Neural cell (in vitro differentiated cells): ENCODE data around the gene VOPP1. TPM values are rescaled to one million over a fixed set of nuclear protein-coding genes. Genes with fewer than 3 reads are reported as not detected.

Experiments
- H2AFZ ChIP-seq: fragments of 200-600, 300-800 bp; sonication (generic), shearing (Covaris generic); 2 replicates; pipeline ENCODE4 v1.6.0; 2014; ENCODE audit warnings: low read depth, mild to moderate bottlenecking, antibody characterized with exemption, low read length, moderate library complexity
- H3F3A ChIP-seq: fragments of 200-600 bp; shearing (Covaris generic); 2 replicates; pipeline ENCODE4 v1.6.1; 2016; ENCODE audit warnings: mild to moderate bottlenecking, moderate library complexity, mixed read lengths, antibody characterized with exemption, low read length; ENCODE audit not compliant: insufficient read depth, poor library complexity, severe bottlenecking
- H3K27ac ChIP-seq: fragments of 200-600, 300-800 bp; sonication (generic), shearing (Covaris generic); 2 replicates; pipeline ENCODE4 v1.5.1; 2014; ENCODE audit warnings: mild to moderate bottlenecking, low read length, moderate library complexity
- H3K27me3 ChIP-seq: fragments of 300-800, 200-600 bp; sonication (generic), shearing (Covaris generic); 2 replicates; pipeline ENCODE4 v1.6.0; 2014; ENCODE audit warnings: mild to moderate bottlenecking, low read depth, low read length, moderate library complexity; ENCODE audit not compliant: insufficient read depth
- H3K36me3 ChIP-seq: fragments of 300-800, 200-600 bp; sonication (generic), shearing (Covaris generic); 2 replicates; pipeline ENCODE4 v1.5.1; 2014; ENCODE audit warnings: mild to moderate bottlenecking, antibody characterized with exemption, low read length, moderate library complexity; ENCODE audit not compliant: insufficient read depth
- H3K4me2 ChIP-seq: fragments of 300-800, 200-600 bp; sonication (generic), shearing (Covaris generic); 2 replicates; pipeline ENCODE4 v1.6.0; 2014; ENCODE audit warnings: mild to moderate bottlenecking, low read length
- H3K4me3 ChIP-seq: fragments of 300-800, 200-600 bp; sonication (generic), shearing (Covaris generic); 2 replicates; pipeline ENCODE4 v1.5.1; 2014; ENCODE audit warnings: mild to moderate bottlenecking, low read length, moderate library complexity
- H3K79me2 ChIP-seq: fragments of 200-600 bp; shearing (Covaris generic); replicated peaks from 2 replicates; pipeline ENCODE4 v1.6.0; 2014; ENCODE audit warnings: mild to moderate bottlenecking, low read length, moderate library complexity; ENCODE audit not compliant: insufficient read depth
- H3K9ac ChIP-seq: fragments of 300-800, 200-600 bp; sonication (generic), shearing (Covaris generic); 2 replicates; pipeline ENCODE4 v1.6.1; 2016; ENCODE audit warnings: mild to moderate bottlenecking, low read length, mixed read lengths
- H3K9me2 ChIP-seq: fragments of 200-600 bp; shearing (Covaris generic); 2 replicates; pipeline ENCODE4 v1.6.1; 2016; ENCODE audit warnings: mild to moderate bottlenecking, low read length, mixed read lengths; ENCODE audit not compliant: insufficient read depth
- H3K9me3 ChIP-seq: fragments of 200-600, 300-800 bp; sonication (generic), shearing (Covaris generic); 2 replicates; pipeline ENCODE4 v1.6.1; 2016; ENCODE audit warnings: mild to moderate bottlenecking, mixed run types, low read length, moderate library complexity, mixed read lengths
- H4K20me1 ChIP-seq: fragments of 200-600 bp; shearing (Covaris generic); 2 replicates; pipeline ENCODE4 v1.6.1; 2016; ENCODE audit warnings: mild to moderate bottlenecking, mixed run types; ENCODE audit not compliant: insufficient read depth
- CTCF ChIP-seq: fragments of 450-650 bp; IDR thresholded peaks from 2 replicates; pipeline ENCODE4 v1.5.1; 2014; ENCODE audit warnings: antibody characterized with exemption, mild to moderate bottlenecking, moderate library complexity; ENCODE audit not compliant: poor library complexity, severe bottlenecking
- EP300 ChIP-seq: fragments of 450-650 bp; conservative IDR thresholded peaks from 2 replicates; pipeline ENCODE4 v1.6.1; 2014; ENCODE audit warnings: antibody characterized with exemption, mild to moderate bottlenecking, moderate library complexity; ENCODE audit not compliant: poor library complexity, severe bottlenecking
- EZH2 ChIP-seq: fragments of 200-600, 300-800 bp; shearing (Covaris generic), sonication (generic); IDR thresholded peaks from 2 replicates; pipeline ENCODE4 v1.6.1; 2014; ENCODE audit warnings: antibody characterized with exemption, low read length, borderline replicate concordance, mild to moderate bottlenecking; ENCODE audit not compliant: insufficient read depth, poor library complexity, severe bottlenecking
- MXI1 ChIP-seq: fragments of 450-650 bp; conservative IDR thresholded peaks from 2 replicates; pipeline ENCODE4 v1.6.1; 2014; ENCODE audit warnings: antibody characterized with exemption, mild to moderate bottlenecking; ENCODE audit not compliant: poor library complexity, severe bottlenecking
- POLR2AphosphoS5 ChIP-seq: IDR thresholded peaks from 2 replicates; pipeline ENCODE4 v1.6.1; 2012
- RAD21 ChIP-seq: fragments of 450-650 bp; conservative IDR thresholded peaks from 2 replicates; pipeline ENCODE4 v1.6.1; 2014; ENCODE audit warnings: antibody characterized with exemption, mild to moderate bottlenecking, moderate library complexity
- REST ChIP-seq: IDR thresholded peaks from 2 replicates; pipeline ENCODE4 v1.6.1; 2012; ENCODE audit warnings: borderline replicate concordance
- SMC3 ChIP-seq: fragments of 450-650 bp; conservative IDR thresholded peaks from 2 replicates; pipeline ENCODE4 v1.6.1; 2014; ENCODE audit warnings: antibody characterized with exemption, mild to moderate bottlenecking, moderate library complexity; ENCODE audit not compliant: poor library complexity
- TAF1 ChIP-seq: IDR thresholded peaks from 2 replicates; pipeline ENCODE4 v1.6.1; 2012; ENCODE audit warnings: low read depth
- polyA plus RNA-seq: library from polyadenylated mRNA; depleted of rRNA; stranded (reverse); fragments of >200 nt; gene quantifications from 2 replicates; pipeline ENCODE4 v1.2.3, GENCODE V29; 2014

VOPP1 gene
- polyA plus RNA-seq, 1 donor from 2014 or later = 85.8 TPM

GRCh38 chr7:55425141-55425752 lies 147.1 kb downstream of the VOPP1 start:
- no peaks in the 10 kb centered on the region for H3K27me3 ChIP-seq
- H3K9me3 ChIP-seq = no peaks in the 10 kb centered on the region
- no peak overlapping the region for H3K4me2 ChIP-seq
- H3K9ac ChIP-seq = no peak overlapping the region
- H3K27ac ChIP-seq = no peak overlapping the region
- no peaks in the 10 kb centered on the region for H3K9me2 ChIP-seq
- no peaks in the 10 kb centered on the region for H3F3A ChIP-seq
- H3K36me3 ChIP-seq = peaks cover 4% of the 10 kb centered on the region
- no peak overlapping the region for H2AFZ ChIP-seq
- H4K20me1 ChIP-seq = no peaks in the 10 kb centered on the region
- H3K4me3 ChIP-seq = no peak overlapping the region
- no peaks in the 10 kb centered on the region for H3K79me2 ChIP-seq
- TF ChIP-seq REST = no peak
- TF ChIP-seq EP300 = no peak
- no peak for TF ChIP-seq CTCF
- TF ChIP-seq MXI1 = no peak
- no peak for TF ChIP-seq RAD21
- no peak for TF ChIP-seq SMC3
- no peak for TF ChIP-seq EZH2
- no peak for TF ChIP-seq POLR2AphosphoS5
- TF ChIP-seq TAF1 = no peak

GRCh38 chr7:55423891-55424290 lies 148.4 kb downstream of the VOPP1 start:
- H3K9ac ChIP-seq = no peak overlapping the region
- H3K4me3 ChIP-seq = no peak overlapping the region
- no peak for TF ChIP-seq RAD21
- no peak for TF ChIP-seq REST
- TF ChIP-seq MXI1 = no peak
- no peak for TF ChIP-seq POLR2AphosphoS5
- no peak for TF ChIP-seq EZH2
- TF ChIP-seq SMC3 = no peak
- TF ChIP-seq CTCF = no peak
- no peak for TF ChIP-seq TAF1
- no peak for TF ChIP-seq EP300
- H3K27me3 ChIP-seq = no peaks in the 10 kb centered on the region
- H2AFZ ChIP-seq = no peak overlapping the region
- H3F3A ChIP-seq = no peaks in the 10 kb centered on the region
- H3K4me2 ChIP-seq = no peak overlapping the region
- no peaks in the 10 kb centered on the region for H3K79me2 ChIP-seq
- H4K20me1 ChIP-seq = no peaks in the 10 kb centered on the region
- no peaks in the 10 kb centered on the region for H3K9me2 ChIP-seq
- H3K27ac ChIP-seq = no peak overlapping the region
- no peaks in the 10 kb centered on the region for H3K9me3 ChIP-seq
- H3K36me3 ChIP-seq = peaks cover 4% of the 10 kb centered on the region
